ENCODE data around the gene FAM118B.

The FAM118B gene

DNA sequence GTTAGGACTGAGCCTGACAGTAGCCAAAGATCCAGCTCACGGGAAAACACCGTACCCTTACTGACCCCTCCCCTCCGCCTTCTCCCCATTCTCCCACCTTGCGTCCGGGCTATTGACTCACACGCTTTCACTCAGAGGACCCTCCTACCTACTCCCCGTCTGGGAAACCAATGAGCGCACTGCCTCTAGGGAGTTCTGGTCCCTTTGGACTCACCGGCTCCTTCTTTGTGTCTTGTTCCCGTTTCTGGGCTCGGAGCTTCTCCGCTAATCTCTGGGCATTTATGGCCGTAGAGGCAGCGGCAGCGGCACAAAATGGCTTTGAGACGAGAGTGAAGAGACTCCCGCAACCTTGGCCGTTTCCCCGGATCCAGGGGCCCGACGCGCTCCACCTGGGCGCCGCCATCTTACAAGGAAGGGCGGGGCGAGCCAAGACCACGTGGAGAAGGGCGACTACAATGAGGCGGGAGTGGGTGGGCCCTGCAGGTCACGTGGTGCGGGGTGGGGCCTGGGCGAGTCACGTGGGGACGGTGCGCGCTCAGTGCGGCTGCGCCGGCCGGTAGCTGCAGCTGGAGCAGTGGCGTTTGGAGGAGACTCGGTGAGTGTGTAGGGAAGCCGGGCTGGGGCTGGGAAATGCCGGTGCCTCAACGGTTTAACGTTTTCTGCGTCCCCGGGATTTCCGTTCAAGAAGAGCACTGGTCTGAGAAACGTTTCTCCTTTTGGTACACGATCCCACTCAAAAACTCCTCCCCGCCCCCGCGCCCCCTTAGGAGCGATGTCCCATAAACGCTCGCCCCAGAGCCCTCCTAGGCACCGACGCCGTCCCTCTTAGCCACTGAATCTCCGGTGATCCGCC is at the start of gene FAM118B, which contains the start of gene RPUSD4:
TSS of gene FAM118B (plus strand) at position 547 of the 853 bp plus-strand sequence. CDS start 23,220 bp downstream, outside the sequence.
TSS of gene RPUSD4 (minus strand) at position 415 of the 853 bp plus-strand sequence. CDS start at position 403, 12 bp downstream.
- DNase-seq, result peak; percentile 97

DNA sequence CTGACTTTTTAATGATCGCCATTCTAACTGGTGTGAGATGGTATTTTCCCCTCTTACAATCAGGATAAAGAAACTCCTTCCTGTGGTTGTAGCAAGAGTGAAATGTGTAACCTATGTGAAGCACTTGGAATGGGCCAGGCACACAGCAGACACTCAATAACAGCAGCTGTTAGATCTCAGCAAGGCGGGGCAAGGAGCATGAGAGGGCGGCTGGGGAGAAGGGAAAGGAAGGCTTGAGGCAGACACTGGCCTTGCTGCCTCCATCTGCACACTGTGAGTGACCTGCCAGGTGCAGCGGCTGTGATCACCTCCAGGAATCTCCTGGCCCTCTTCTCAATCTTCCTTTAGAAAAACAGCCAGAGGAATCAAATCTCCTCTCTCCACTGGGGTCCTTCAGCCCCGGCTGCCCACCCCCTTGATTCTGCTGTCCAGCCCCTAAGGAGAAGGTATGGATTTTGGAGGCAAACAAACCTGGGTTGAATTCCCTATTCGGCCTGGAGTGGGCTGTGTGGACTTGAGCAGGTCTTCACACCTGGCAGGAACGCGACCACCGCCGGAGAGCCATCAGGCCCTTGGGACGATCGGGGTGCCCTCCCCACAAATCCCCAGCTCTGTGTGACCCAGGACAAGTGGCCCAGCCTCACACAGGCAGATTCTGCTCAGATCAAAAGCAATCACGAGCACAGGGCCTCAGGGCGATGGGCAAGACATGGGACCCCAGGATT is 49.1 kb upstream of the FAM118B start:
- DNase-seq, result no peak

DNA sequence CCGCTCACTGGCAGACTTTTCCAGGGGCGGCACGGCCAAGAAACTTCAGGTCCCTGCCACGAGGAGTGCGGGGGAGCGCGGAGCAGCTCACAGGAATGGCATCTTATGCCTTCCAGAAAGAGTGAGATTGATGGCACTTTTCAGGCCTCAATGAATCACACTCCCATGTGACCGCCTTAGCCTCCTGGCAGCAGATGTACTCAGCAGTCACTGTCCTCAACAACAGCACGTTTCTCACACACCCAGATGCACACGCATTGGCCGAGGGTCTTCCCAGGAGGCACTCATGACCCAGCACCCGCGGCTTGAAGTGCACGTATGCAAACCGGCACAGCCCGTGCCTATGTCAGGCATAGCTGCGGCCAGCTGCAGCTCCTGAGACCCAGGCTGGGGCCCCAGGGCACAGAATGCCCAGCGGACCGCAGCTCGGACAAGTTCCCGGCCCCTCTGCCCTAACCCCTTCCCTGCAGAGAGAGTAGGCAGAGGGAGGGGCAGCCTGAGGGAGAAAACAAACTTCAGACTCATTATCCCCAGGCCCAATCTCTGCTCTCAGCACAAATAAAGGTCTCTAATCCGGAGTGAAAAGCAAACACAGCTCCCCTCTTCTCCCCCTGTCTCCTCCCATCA is 48.4 kb upstream of the FAM118B start:
- DNase-seq, result no peak

DNA sequence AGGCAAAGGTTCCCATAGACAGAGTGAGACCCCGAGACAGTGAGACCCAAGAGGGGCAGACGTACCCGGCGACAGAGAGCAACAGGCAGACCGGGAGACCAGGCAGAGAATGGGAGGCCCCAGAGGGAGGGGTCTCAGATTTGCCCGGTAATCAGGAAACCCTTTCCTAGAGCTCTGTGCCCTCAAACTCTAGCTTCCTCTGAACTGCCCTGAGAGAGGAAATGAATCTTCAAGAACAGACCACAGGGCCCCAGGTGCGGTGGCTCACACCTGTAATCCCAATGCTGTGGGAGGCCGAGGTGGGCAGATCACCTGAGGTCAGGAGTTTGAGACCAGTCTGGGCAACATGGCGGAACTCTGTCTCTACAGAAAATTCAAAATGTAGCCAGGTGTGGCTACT is 47.8 kb upstream of the FAM118B start:
- no peak for DNase-seq

DNA sequence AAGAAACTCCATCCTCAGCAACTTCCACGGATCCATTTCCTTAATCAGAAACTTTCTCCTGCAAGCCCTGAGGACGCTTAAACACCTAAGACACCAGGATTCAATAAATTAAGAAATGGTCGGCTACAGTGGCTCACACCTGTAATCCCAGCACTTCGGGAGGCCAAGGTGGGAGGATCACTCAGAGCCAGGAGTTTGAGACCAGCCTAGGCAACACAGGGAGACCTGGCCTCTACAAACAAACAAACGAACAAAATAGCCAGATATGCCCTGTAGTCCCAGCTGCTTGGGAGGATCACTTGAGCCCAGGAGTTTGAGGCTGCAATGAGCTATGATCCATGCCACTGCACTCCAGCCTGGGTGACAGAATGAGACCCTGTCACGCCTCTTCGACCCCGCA is 46.8 kb upstream of the FAM118B start:
- no peak for DNase-seq

DNA sequence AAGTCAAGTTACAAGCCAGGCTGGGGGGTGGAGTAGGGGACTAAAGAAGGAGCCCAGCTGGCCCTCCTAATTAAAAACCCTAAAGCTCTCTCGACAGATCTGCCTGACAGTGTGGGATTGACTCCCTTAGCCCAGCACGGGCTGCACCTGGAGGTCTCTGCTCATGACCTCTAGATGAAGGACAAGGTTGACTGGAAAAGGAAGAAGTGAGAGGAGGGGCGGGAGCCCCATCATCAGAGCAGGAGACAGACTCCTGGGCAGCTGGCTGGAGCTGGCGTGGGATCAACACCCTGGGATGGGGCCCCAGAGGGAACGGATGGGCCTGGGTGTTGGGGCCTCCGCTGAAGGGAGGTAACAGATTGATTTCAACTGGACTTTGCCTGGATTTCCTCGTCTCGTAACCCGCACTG is 46.3 kb upstream of the FAM118B start:
- DNase-seq, result no peak

DNA sequence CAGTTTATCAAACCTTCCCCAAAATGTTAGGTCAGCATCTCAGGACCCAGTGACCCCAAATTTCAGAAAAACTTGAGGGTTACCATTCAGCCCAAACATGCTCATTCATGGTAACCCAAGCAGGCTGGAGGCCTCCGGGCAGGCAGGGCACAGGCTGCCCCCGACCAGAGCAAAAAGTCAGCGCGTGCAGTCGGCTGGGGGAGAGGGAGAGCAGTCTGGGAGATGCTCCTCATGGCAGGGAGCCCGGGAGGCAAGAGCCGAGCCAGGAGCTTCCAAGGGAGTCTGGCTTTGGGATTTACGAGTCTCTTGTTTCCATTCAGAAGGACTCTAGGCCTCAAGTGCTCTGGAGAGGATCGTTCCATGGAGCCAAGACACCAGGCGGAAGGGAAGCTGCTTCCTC is 45.8 kb upstream of the FAM118B start:
- DNase-seq, result no peak

DNA sequence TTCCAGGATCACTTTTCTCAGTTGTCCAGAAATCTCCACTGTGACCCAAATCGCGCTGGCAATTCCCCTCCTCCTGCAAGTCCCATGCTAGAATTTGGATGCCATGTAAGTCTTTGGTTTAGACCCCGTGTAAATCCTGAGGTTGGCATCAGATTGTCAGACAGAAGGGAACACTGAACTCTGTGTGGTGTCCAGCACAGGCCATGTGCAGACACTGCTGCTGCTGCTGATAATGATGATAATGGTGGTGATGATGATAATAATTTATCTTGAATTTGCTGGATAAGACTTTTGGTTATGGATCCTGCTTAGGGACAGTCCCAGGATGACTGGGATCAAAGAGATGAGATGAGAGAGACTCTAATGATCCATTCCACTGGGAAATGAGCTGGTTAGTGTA is 45.2 kb upstream of the FAM118B start:
- no peak for DNase-seq

DNA sequence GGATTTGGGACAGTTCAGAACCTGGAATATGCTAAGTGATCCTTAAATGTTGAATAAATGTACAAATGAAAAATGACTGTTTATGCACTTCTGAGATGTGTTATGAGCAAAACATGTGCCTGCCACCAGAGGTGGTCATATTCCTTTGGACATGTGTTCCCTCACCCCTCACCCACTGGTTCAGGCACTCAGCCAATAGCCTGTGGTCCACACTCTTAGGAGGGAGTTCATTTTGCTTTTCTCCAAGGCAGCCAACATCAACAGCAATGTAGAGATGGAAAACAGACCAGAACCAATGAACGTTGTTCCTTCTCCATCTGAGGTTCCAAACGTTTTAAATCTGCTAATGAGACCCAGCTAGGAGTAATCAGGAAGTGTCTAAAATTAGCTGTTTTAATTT is 44.1 kb upstream of the FAM118B start:
- no peak for DNase-seq

DNA sequence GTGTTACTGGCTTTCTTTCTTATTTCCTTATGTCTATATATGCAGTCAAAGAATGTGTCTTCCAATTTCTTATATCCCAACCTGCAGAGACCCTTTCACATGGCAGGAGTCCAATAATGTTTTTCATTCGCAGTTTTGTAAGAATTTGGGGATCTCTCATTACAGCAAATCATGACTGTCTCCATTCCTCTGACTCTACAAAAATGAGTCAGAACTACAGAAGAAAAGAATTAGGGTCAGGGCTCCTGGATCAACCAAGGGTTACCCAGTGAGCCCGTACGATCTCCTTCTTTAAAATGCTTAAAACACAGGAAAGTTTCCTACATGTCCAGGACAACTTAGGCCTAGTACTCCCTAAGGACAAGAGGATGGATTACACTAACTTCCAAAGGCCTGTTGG is 42.3 kb upstream of the FAM118B start:
- DNase-seq, result no peak

DNA sequence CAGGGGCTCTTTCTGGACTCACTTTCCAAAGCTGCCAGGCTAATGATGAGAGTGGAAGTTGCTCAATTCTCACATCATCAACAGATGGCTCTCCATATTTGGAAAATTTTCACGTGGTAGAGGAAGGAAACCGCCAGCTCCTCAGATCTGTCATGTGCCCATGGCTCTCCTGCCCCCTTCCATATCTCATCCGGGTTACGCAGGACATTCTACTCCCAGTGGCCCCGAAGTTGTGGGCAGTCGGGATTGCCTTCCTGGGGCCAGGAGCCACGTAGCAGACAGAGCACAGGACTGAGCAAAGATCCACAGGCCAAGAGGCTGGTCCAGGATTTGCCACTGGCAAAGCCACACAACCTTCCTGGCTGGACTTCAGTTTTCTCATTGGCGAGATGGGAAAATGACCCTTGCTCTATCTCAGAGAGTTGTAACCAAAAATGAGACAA is 39.0 kb upstream of the FAM118B start:
- DNase-seq, result no peak

DNA sequence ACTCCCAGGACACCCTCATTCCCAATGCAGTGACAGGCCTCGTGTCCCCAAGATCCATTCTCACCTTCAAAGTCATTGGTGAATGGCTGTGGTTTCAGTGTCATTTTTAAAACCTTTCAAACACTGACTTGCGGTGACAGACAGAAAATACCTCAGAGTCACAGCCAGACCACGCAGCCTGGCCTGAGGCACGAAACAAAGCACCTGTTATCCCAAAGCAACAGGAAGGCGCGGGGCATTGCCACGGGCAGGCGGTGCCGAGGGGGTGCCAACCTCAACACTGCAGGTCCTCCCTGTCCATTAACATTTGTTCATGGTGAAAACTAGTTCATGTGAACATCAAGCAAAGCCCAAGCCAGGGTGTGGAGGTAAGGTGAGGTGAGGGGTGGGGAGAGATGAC is 38.3 kb upstream of the FAM118B start:
- no peak for DNase-seq

DNA sequence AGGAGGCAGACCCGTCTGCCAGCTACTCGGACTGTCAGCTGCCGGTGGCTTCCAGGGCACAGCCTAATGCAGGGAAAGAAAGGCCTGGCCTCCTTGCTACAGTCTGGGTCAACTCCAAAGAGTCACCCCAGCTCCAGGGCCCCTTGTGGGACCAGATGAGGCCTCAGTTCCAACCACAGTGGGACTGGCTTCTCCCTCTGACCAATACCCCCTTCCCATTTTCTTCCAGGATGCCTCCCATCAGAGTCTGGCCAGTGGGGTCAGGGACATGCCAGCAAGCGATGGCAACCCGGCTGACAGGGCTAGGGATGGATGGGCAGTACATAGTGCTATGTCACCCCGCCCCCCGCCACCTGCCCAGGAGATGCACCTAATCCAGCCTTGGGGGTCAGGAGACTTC is 36.8 kb upstream of the FAM118B start:
- no peak for DNase-seq

DNA sequence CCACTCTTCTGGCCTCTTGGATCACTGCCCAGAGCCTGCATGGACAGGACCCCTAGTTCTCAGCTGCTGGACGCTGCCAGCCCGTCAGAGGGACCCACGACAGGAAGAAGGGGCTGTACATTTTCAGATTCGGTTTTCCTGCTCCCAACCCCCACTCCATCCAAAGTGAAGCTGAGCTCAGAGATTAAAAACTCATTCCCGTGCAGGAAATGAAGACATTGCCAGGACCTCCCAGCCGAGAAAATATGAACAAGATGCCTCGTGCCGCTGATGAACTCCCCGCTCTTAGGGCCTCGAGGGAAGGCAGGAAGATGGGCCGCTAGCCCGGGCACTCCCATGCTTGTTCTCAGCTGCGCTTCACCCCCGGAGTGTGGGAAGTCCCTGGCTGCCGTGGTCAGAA is 36.2 kb upstream of the FAM118B start:
- no peak for DNase-seq

DNA sequence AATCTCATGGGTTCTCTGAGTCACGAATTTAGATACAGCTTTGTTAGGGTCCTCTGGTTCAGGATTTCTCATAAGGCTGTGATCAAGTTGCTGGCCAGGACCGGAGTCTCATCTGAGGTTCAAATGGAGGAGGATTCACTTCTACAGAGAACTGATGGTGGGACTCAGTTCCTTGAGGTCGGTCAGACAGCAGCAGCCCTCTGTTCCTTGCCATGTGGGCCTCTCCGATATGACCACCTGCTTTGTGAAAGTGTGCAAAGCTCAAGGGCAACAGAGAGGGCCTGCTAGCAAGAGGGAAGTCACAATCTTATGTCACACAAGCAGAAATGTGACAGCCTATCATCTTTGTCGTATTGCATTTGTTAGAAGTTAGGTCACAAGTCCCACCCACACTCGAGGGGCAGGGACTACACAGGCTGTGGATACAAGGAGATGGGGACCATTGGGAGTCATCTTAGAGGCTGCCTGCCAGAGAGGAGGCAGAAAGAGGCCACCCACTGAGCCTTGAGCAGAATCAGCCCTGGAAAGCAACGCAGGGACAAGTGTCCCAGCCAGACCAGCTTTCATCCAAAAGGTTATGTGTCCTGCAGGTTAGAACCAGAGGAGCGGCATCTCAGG is 34.6 kb upstream of the FAM118B start:
- no peak for DNase-seq

DNA sequence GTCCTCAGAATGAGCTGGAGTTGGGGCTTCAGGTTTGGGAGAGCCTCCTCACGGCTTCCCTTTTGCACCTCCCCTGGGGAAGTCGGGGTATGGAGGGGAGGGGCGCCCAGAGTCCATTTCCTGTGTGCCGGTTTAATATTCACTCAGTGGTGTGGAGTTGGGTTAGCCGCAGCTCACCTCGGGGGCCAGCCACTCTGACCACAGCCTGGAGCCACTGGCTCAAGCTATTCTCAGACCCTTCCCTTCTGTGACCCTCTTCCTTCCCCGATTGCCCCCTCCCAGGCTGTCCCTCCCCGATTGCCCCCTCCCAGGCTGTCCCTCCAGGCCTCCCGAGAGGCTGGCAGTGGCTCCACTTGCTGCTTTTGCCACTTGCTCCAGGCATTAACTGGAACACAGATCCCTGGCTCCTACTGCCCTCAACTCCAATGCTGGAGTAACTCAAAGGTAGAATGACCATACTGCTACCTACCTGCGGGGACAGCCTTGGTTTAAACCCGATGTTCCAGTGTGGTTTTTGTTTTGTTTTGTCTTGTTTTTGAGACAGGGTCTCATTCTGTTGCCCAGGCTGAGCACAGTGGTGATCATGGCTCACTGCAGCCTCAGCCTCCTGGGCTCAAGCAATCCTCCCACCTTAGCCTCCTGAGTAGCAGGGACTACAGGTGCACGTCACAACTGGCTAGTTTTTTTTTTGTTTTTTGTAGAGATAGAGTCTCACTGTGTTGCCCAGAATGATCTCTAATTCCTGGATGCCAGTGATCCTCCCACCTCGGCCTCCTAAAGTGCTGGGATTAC is 29.4 kb upstream of the FAM118B start:
- DNase-seq, result no peak

DNA sequence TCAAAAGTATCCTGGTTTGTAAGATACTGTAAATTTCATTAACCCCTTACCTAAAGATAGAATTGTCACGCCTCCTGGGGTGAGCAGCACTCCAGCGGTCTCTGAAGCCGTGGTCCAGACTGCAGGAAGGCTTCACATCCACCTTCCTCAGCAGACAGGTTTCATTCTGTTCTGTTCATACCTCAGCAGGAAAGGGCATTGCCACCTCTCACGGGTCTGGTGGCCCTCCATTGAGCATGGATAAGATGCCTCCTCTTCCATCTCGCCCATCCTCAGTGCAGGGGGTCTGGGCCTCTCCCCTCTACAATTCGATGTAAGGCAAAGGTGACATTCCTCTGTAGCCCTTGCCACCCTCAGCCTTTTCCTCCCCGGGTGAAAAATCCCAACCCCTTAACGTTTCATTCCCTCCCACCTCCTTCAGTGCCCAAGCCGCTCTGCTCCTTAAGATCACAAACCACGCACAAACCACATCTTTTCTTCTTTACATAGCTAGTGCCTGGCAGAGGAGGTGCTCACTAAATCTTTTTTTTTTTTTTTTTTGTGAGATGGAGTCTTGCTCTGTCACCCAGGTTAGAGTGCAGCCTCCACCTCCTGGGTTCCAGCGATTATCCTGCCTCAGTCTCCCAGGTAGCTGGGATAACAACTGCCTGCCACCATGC is 28.7 kb upstream of the FAM118B start:
- DNase-seq, result no peak

DNA sequence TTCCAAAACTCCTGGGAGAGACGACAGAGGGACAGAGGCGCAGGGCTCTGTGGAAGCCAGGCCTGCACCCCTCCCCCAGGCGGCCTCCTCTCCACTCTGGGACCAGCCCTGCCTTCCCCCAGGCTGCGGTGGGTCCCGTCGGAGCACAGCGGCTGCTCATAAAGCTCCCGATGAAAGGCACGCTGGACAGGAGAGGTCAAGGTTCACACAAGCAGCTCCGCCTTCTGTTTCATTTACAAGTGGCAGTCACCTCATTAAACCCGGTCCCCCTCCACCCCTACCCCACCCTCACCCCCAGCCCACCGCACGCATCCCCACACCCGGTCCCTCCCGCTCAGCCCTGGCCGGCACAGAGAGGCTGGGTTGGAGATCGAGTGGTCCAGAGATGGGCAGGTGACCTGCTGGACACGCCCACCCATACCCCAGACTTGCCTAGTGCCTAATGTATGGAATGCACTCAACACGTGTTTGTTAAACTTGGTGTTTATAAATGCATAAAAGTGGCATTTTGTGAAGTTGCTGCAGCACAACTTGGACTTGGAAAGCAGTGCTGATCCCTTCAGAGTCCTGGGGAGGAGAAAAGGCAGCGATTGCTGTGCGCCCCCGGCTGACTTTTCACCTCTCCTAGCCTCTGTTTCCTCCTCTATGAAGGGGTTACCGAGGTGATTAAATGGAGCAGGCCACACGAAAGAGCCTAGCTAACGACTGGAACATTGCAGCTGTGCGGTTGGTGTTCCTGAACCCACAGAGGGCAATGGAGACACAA is 26.1 kb upstream of the FAM118B start:
- DNase-seq, result no peak

DNA sequence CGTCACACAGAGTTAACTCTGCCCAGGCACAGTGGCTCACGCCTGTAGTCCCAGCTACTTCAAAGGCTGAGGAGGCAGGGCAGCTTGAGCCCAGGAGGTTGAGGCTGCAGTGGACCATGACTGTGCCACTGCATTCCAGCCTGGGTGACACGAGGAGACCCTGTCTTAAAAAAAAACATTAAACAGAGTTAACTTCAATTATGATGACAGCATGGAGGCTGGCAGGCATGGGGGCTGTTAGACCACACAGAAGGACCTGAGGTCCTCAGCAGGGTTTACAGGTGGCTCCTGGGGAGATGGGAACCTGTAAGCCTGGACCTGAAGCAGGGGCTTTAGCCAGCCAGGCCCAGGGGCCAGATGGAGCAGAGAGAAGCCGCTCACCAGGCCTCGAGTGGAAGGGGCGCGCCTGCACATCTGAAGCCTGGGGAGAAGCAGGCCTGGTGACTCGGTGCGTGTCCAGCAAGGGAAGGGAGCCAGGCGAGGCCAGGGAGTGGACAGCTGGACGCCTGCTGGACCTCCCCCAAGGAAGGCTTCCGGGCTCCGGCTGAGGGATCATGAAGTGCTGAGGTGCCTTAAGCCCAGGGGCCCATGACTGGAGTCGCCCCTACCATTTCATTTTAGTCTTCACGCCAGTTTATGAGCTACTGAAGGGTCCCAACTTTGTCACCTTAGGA is 25.4 kb upstream of the FAM118B start:
- DNase-seq, result no peak

Data from 8988T (cell line).